HepG2 (cell line): ENCODE data around the gene TRIM28. TPM values are rescaled to one million over a fixed set of nuclear protein-coding genes. Genes with fewer than 3 reads are reported as not detected.

ENCODE experiments used
- BRD4 ChIP-seq: sonication (generic); formaldehyde crosslinking; IDR thresholded peaks from 2 replicates; pipeline ENCODE4 v1.4.0; 2020; ENCODE audit warnings: missing genetic modification reagents
- CBX1 ChIP-seq: IDR thresholded peaks from one replicate; pipeline ENCODE4 v1.6.1; 2016; ENCODE audit warnings: antibody characterized with exemption, low read depth
- ELF1 ChIP-seq: sonication (generic); formaldehyde crosslinking; IDR thresholded peaks from 2 replicates; pipeline ENCODE4 v1.4.0; 2020; ENCODE audit warnings: missing genetic modification reagents
- TCF7L2 ChIP-seq: IDR thresholded peaks from 2 replicates; pipeline ENCODE4 v1.6.1; 2011; ENCODE audit warnings: mild to moderate bottlenecking, low read depth, low read length, moderate library complexity
- ZNF205 ChIP-seq: IDR thresholded peaks from 2 replicates; pipeline ENCODE4 v1.6.1; 2018; ENCODE audit warnings: missing biosample characterization, missing genetic modification reagents
- polyA plus RNA-seq, 8 experiments: library from polyadenylated mRNA; depleted of rRNA in 3 of 8; stranded (reverse) in 7 of 8; unstranded in 1 of 8; fragments of >200 nt; fragmentation: Illumina TruSeq in 4 of 8; extraction: Trizol in 4 of 8; gene quantifications; 2 replicates each; pipeline versions ENCODE4 v1.2.1 to v1.2.3, GENCODE V29; 2011 to 2016; ENCODE audit warnings: low read depth in 4 of 8, missing spikeins in 1 of 8, mixed read lengths in 1 of 8; ENCODE audit not compliant: insufficient read depth in 1 of 8
- total RNA-seq, 5 experiments: library from RNA; depleted of rRNA; stranded (reverse); fragments of >200 nt; fragmentation: Illumina TruSeq; extraction: Trizol; gene quantifications; 2 replicates each; pipeline ENCODE4 v1.2.3, GENCODE V29; 2016; ENCODE audit warnings: low read depth in 1 of 5
- TF ChIP-seq, protein P1 (sequence below): sonication (generic); formaldehyde crosslinking; IDR thresholded peaks from 2 replicates; pipeline ENCODE4 v1.8.1; 2022; ENCODE audit warnings: mild to moderate bottlenecking, missing genetic modification reagents
- TF ChIP-seq, protein P2 (sequence below): sonication (generic); formaldehyde crosslinking; IDR thresholded peaks from 2 replicates; pipeline ENCODE4 v1.5.1; 2020; ENCODE audit warnings: mild to moderate bottlenecking, missing genetic modification reagents, moderate library complexity

Gene TRIM28
- total and polyA plus RNA-seq, 2 of the 13 experiments (the other 11 are each of a cell fraction or from before 2014, with no cell fraction given) = 361 to 439 TPM

DNA sequence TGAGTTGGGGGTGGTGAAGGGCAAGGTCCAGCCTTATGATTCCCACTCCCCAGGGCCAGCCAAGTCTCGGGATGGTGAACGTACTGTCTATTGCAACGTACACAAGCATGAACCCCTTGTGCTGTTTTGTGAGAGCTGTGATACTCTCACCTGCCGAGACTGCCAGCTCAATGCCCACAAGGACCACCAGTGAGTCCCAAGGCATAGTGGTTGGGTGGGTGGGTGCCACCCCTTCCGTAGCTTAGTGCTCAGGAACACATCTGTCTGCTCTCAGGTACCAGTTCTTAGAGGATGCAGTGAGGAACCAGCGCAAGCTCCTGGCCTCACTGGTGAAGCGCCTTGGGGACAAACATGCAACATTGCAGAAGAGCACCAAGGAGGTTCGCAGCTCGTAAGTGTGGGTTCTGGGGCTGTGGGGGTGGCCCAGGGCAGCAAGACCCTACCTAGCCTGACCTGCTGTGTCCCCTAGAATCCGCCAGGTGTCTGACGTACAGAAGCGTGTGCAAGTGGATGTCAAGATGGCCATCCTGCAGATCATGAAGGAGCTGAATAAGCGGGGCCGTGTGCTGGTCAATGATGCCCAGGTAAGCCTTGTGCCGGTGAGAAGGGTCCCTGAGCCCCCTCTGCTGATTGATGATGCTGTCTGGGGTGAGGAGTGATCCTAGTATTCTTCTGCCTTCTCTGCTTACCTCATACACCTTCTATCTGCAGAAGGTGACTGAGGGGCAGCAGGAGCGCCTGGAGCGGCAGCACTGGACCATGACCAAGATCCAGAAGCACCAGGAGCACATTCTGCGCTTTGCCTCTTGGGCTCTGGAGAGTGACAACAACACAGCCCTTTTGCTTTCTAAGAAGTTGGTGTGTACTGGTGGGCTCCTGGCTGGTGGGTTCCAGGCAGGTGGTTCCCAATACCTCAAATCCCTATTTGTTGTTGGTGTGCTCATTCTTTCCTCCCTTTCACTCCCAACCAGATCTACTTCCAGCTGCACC, 3.8 kb downstream of the TRIM28 start (continued):
- no peak for TF ChIP-seq ELF1 (CRISPR knock-in tag)
- no peak for TF ChIP-seq ZNF205 (CRISPR knock-in tag)
- TF ChIP-seq, protein P1, sequence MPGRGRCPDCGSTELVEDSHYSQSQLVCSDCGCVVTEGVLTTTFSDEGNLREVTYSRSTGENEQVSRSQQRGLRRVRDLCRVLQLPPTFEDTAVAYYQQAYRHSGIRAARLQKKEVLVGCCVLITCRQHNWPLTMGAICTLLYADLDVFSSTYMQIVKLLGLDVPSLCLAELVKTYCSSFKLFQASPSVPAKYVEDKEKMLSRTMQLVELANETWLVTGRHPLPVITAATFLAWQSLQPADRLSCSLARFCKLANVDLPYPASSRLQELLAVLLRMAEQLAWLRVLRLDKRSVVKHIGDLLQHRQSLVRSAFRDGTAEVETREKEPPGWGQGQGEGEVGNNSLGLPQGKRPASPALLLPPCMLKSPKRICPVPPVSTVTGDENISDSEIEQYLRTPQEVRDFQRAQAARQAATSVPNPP (CRISPR knock-in tag) = no peak
- no peak for TF ChIP-seq CBX1
- no peak for TF ChIP-seq TCF7L2
- TF ChIP-seq, protein P2, sequence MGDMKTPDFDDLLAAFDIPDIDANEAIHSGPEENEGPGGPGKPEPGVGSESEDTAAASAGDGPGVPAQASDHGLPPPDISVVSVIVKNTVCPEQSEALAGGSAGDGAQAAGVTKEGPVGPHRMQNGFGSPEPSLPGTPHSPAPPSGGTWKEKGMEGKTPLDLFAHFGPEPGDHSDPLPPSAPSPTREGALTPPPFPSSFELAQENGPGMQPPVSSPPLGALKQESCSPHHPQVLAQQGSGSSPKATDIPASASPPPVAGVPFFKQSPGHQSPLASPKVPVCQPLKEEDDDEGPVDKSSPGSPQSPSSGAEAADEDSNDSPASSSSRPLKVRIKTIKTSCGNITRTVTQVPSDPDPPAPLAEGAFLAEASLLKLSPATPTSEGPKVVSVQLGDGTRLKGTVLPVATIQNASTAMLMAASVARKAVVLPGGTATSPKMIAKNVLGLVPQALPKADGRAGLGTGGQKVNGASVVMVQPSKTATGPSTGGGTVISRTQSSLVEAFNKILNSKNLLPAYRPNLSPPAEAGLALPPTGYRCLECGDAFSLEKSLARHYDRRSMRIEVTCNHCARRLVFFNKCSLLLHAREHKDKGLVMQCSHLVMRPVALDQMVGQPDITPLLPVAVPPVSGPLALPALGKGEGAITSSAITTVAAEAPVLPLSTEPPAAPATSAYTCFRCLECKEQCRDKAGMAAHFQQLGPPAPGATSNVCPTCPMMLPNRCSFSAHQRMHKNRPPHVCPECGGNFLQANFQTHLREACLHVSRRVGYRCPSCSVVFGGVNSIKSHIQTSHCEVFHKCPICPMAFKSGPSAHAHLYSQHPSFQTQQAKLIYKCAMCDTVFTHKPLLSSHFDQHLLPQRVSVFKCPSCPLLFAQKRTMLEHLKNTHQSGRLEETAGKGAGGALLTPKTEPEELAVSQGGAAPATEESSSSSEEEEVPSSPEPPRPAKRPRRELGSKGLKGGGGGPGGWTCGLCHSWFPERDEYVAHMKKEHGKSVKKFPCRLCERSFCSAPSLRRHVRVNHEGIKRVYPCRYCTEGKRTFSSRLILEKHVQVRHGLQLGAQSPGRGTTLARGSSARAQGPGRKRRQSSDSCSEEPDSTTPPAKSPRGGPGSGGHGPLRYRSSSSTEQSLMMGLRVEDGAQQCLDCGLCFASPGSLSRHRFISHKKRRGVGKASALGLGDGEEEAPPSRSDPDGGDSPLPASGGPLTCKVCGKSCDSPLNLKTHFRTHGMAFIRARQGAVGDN = 0 out of 2 replicates have a peak, but pooled peaks have one; percentile 10
- TF ChIP-seq BRD4 (CRISPR knock-in tag) = no peak
